Neural progenitor cell (in vitro differentiated cells): ENCODE data around the gene ST8SIA4. TPM values are rescaled to one million over a fixed set of nuclear protein-coding genes. Genes with fewer than 3 reads are reported as not detected.

Experiments
- DNase-seq: peaks from one replicate; pipeline ENCODE4 v3.0.0-alpha.2; 2016; ENCODE audit warnings: low spot score
- H2AFZ ChIP-seq: fragments of 200-600 bp; sonication (generic); replicated peaks from 2 replicates; pipeline ENCODE4 v1.6.1; 2016; ENCODE audit warnings: antibody characterized with exemption
- H3F3A ChIP-seq: fragments of 200-600 bp; sonication (generic); 2 replicates; pipeline ENCODE4 v1.6.1; 2016; ENCODE audit warnings: antibody characterized with exemption, low read depth
- H3K27ac ChIP-seq: fragments of 200-600 bp; sonication (generic); 2 replicates; pipeline ENCODE4 v1.5.1; 2016; ENCODE audit warnings: mild to moderate bottlenecking
- H3K27me3 ChIP-seq: fragments of 200-600 bp; sonication (generic); 2 replicates; pipeline ENCODE4 v1.6.1; 2016; ENCODE audit warnings: mild to moderate bottlenecking, moderate library complexity
- H3K36me3 ChIP-seq: fragments of 200-600 bp; sonication (generic); 2 replicates; pipeline ENCODE4 v1.5.1; 2016
- H3K4me1 ChIP-seq: fragments of 200-600 bp; sonication (generic); 2 replicates; pipeline ENCODE4 v1.6.1; 2016; ENCODE audit warnings: mixed run types
- H3K4me2 ChIP-seq: fragments of 200-600 bp; sonication (generic); 2 replicates; pipeline ENCODE4 v1.6.1; 2016
- H3K4me3 ChIP-seq: fragments of 200-600 bp; sonication (generic); 2 replicates; pipeline ENCODE4 v1.5.1; 2016
- H3K79me2 ChIP-seq: fragments of 200-600 bp; sonication (generic); 2 replicates; pipeline ENCODE4 v1.6.1; 2016; ENCODE audit warnings: low read depth
- H3K9ac ChIP-seq: fragments of 200-600 bp; sonication (generic); 2 replicates; pipeline ENCODE4 v1.6.1; 2016
- H3K9me3 ChIP-seq: fragments of 200-600 bp; sonication (generic); 2 replicates; pipeline ENCODE4 v1.5.1; 2016; ENCODE audit warnings: low read depth
- H4K20me1 ChIP-seq: fragments of 200-600 bp; sonication (generic); 2 replicates; pipeline ENCODE4 v1.6.1; 2016; ENCODE audit warnings: low read depth
- H3K27ac Mint-ChIP-seq: 3 replicates; pipeline ENCODE4 v1.8.0; 2021; ENCODE audit warnings: mixed read lengths
- H3K27me3 Mint-ChIP-seq: 2 replicates; pipeline ENCODE4 v1.8.0; 2022; ENCODE audit warnings: low read depth, mild to moderate bottlenecking, inconsistent platforms, moderate library complexity, mixed read lengths; ENCODE audit not compliant: insufficient read depth
- H3K36me3 Mint-ChIP-seq: 3 replicates; pipeline ENCODE4 v1.8.0; 2021; ENCODE audit warnings: mixed read lengths
- H3K4me1 Mint-ChIP-seq: 3 replicates; pipeline ENCODE4 v1.8.0; 2021; ENCODE audit warnings: mixed read lengths
- H3K4me3 Mint-ChIP-seq: 3 replicates; pipeline ENCODE4 v1.8.0; 2021; ENCODE audit warnings: mild to moderate bottlenecking, moderate library complexity, mixed read lengths
- H3K9me3 Mint-ChIP-seq: 3 replicates; pipeline ENCODE4 v1.8.0; 2020; ENCODE audit warnings: mixed read lengths
- CTCF ChIP-seq: fragments of 200-600 bp; sonication (generic); IDR thresholded peaks from 2 replicates; pipeline ENCODE4 v1.5.1; 2017; ENCODE audit warnings: antibody characterized with exemption, mild to moderate bottlenecking
- EZH2 ChIP-seq: fragments of 200-600 bp; sonication (generic); IDR thresholded peaks from 2 replicates; pipeline ENCODE4 v1.6.1; 2017; ENCODE audit warnings: antibody characterized with exemption, mild to moderate bottlenecking, moderate library complexity
- EZH2phosphoT487 ChIP-seq: fragments of 200-600 bp; sonication (generic); IDR thresholded peaks from 2 replicates; pipeline ENCODE4 v1.6.1; 2017; ENCODE audit warnings: antibody characterized with exemption
- total RNA-seq: library from RNA; depleted of rRNA; stranded (reverse); fragments of >200 nt; gene quantifications from 2 replicates; pipeline ENCODE4 v1.2.3, GENCODE V29; 2015; ENCODE audit warnings: low replicate concordance

The ST8SIA4 gene
- total RNA-seq, 1 donor from 2014 or later, result 0.84 TPM

- H3K36me3 Mint-ChIP-seq, result peaks cover 16% of the 10 kb centered on the region
- Histone ChIP-seq H3K4me2 (no peak overlapping the region), H3K4me3 (no peak overlapping the region), H3K27ac (no peak overlapping the region), H3K79me2 (no peaks in the 10 kb centered on the region), H3K9me3 (no peaks in the 10 kb centered on the region), H3K36me3 (no peaks in the 10 kb centered on the region), H3K4me1 (no peaks in the 10 kb centered on the region), H3K9ac (no peak overlapping the region), H3F3A (no peaks in the 10 kb centered on the region), H3K27me3 (no peaks in the 10 kb centered on the region), H4K20me1 (no peaks in the 10 kb centered on the region), H2AFZ (no peak overlapping the region)
- no peak for DNase-seq
- H3K4me1 Mint-ChIP-seq, result no peaks in the 10 kb centered on the region
- no peaks in the 10 kb centered on the region for H3K9me3 Mint-ChIP-seq
- H3K27me3 Mint-ChIP-seq, result no peaks in the 10 kb centered on the region
- no peak overlapping the region for H3K27ac Mint-ChIP-seq
- H3K4me3 Mint-ChIP-seq, result no peak overlapping the region
- TF ChIP-seq EZH2, result no peak
- TF ChIP-seq CTCF, result no peak
- TF ChIP-seq EZH2phosphoT487, result no peak
These were observed 39.3 kb downstream of the ST8SIA4 start for GRCh38 chr5:100863739-100864138.

DNA sequence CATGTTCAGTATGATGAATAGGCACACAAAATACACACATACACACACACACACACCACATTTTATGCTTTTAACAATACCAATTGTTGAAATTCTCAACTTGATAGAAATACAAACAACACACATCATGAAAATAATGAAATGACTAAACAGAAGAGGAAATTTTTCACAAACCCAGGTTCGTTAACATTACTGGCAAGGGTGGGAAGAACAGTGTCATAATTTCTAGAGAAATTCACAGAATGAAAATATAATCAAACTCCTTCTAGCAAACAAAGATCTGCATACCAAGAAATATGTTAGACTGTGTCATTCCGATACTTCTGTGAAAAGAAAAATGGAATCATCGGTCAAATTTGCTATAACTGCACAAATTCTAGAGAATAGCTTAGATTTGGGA lies 41.9 kb downstream of the ST8SIA4 start:
- Mint-ChIP-seq H3K4me1 (no peaks in the 10 kb centered on the region), H3K4me3 (no peak overlapping the region), H3K36me3 (peaks cover 17% of the 10 kb centered on the region), H3K27ac (no peak overlapping the region), H3K9me3 (no peaks in the 10 kb centered on the region), H3K27me3 (no peaks in the 10 kb centered on the region)
- no peak for TF ChIP-seq EZH2
- TF ChIP-seq CTCF, result no peak
- no peak for TF ChIP-seq EZH2phosphoT487
- Histone ChIP-seq H2AFZ (no peak overlapping the region), H3K9ac (no peak overlapping the region), H3K27me3 (no peaks in the 10 kb centered on the region), H3K27ac (no peak overlapping the region), H3K4me3 (no peak overlapping the region), H3K4me1 (no peaks in the 10 kb centered on the region), H3K9me3 (no peaks in the 10 kb centered on the region), H4K20me1 (no peaks in the 10 kb centered on the region), H3K36me3 (no peaks in the 10 kb centered on the region), H3K79me2 (no peaks in the 10 kb centered on the region), H3F3A (no peaks in the 10 kb centered on the region), H3K4me2 (no peak overlapping the region)
- no peak for DNase-seq

DNA sequence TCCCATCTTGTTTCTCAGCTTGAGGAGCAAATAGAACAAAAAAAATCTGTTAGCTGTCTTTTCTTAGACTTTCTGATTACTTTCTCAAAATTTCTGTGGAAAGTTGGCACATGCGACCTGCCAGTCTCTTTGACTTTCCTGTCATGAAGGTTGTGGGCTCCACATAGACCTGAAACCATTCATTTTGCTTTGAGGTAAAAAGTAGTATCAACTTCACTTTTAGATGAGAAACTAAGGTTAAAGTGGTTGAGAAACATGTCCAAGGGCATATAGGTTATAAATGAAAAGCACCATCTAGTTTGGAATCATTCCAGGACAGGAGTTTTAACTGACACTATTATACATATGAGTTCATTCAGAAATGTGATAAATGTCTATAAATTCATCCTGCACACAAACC lies 42.7 kb downstream of the ST8SIA4 start:
- Histone ChIP-seq H2AFZ (no peak overlapping the region), H3K79me2 (no peaks in the 10 kb centered on the region), H4K20me1 (no peaks in the 10 kb centered on the region), H3K9me3 (no peaks in the 10 kb centered on the region), H3K4me3 (no peak overlapping the region), H3F3A (no peaks in the 10 kb centered on the region), H3K4me2 (no peak overlapping the region), H3K9ac (no peak overlapping the region), H3K36me3 (no peaks in the 10 kb centered on the region), H3K4me1 (no peaks in the 10 kb centered on the region), H3K27me3 (no peaks in the 10 kb centered on the region), H3K27ac (no peak overlapping the region)
- Mint-ChIP-seq H3K27me3 (no peaks in the 10 kb centered on the region), H3K4me3 (no peak overlapping the region), H3K27ac (no peak overlapping the region), H3K4me1 (no peaks in the 10 kb centered on the region), H3K36me3 (peaks cover 14% of the 10 kb centered on the region), H3K9me3 (no peaks in the 10 kb centered on the region)
- DNase-seq, result no peak
- TF ChIP-seq CTCF (no peak), EZH2 (no peak), EZH2phosphoT487 (no peak)
